Tibial nerve (tissue), 4 donors: ENCODE data around the gene C16orf96.

ENCODE experiments used
- CTCF ChIP-seq, 5 experiments: fragments of 200-600 bp in 3 of 5; fragments of 450-650 bp in 2 of 5; sonication (generic) in 3 of 5; IDR thresholded peaks; one replicate each; pipeline ENCODE4 v1.5.1; 2016 to 2019; ENCODE audit warnings: antibody characterized with exemption in 5 of 5, mild to moderate bottlenecking in 3 of 5, moderate library complexity in 2 of 5
- EP300 ChIP-seq, 2 donors: sonication (generic); formaldehyde crosslinking; IDR thresholded peaks; one replicate each; pipeline ENCODE4 v1.6.1; 2017; ENCODE audit warnings: antibody characterized with exemption in 2 of 2, mild to moderate bottlenecking in 1 of 2
- POLR2A ChIP-seq, 2 donors: fragments of 450-650 bp; IDR thresholded peaks; one replicate each; pipeline ENCODE4 v1.6.1; 2017; ENCODE audit warnings: antibody characterized with exemption in 2 of 2, mild to moderate bottlenecking in 2 of 2, moderate library complexity in 2 of 2

- no peak for TF ChIP-seq CTCF (IDR thresholded peaks at IDR 0.05)
- no peak for TF ChIP-seq POLR2A (IDR thresholded peaks at IDR 0.05)
- no peak for TF ChIP-seq EP300 (IDR thresholded peaks at IDR 0.05)
Measured at GRCh38 chr16:4610011-4611005, 54.2 kb downstream of the C16orf96 start.
